Thymus (tissue), 11 donors: ENCODE data around the gene ITPRIP. TPM values are rescaled to one million over a fixed set of nuclear protein-coding genes. Genes with fewer than 3 reads are reported as not detected.

Experiments
- DNase-seq, 9 donors: peaks; one replicate each; pipeline ENCODE4 v3.0.0-alpha.2; 2013; ENCODE audit warnings: low spot score in 9 of 9, low read depth in 6 of 9, missing footprints in 1 of 9
- H3K27ac ChIP-seq, 2 donors: one replicate each; pipeline ENCODE4 v1.5.1; 2013; ENCODE audit warnings: control low read depth in 1 of 2, low read depth in 1 of 2, low read length in 1 of 2, mild to moderate bottlenecking in 1 of 2, moderate library complexity in 1 of 2
- H3K27me3 ChIP-seq, 2 donors: one replicate each; pipeline ENCODE4 v1.5.1; 2013; ENCODE audit warnings: low read length in 1 of 2; ENCODE audit not compliant: control insufficient read depth in 2 of 2, insufficient read depth in 1 of 2
- H3K36me3 ChIP-seq, 2 donors: one replicate each; pipeline ENCODE4 v1.5.1; 2013; ENCODE audit warnings: low read length in 1 of 2, mild to moderate bottlenecking in 1 of 2, moderate library complexity in 1 of 2; ENCODE audit not compliant: control insufficient read depth in 2 of 2, insufficient read depth in 2 of 2
- H3K4me1 ChIP-seq, 2 donors: one replicate each; pipeline ENCODE4 v1.5.1; 2013; ENCODE audit warnings: low read length in 2 of 2; ENCODE audit not compliant: control insufficient read depth in 2 of 2, insufficient read depth in 2 of 2
- H3K4me3 ChIP-seq, 2 donors: one replicate each; pipeline ENCODE4 v1.5.1; 2013; ENCODE audit warnings: low read length in 2 of 2, control low read depth in 1 of 2, mild to moderate bottlenecking in 1 of 2
- H3K9me3 ChIP-seq, 2 donors: one replicate each; pipeline ENCODE4 v1.5.1; 2013; ENCODE audit warnings: low read length in 1 of 2, mild to moderate bottlenecking in 1 of 2; ENCODE audit not compliant: control insufficient read depth in 2 of 2, insufficient read depth in 1 of 2
- WGBS: extraction: QIAGEN DNeasy Blood & Tissue Kit; methylation state at CpG from one replicate; pipeline ENCODE4 v1.1.7; 2013; 5-methylcytosine and 5-hydroxymethylcytosine counted together
- polyA plus RNA-seq: library from polyadenylated mRNA; stranded (reverse); fragments of 200-250 nt; gene quantifications from one replicate; pipeline ENCODE4 v1.2.3, GENCODE V29; 2013
- total RNA-seq: library from RNA; stranded (reverse); fragments of 120-200 nt; gene quantifications from one replicate; pipeline ENCODE4 v1.2.4, GENCODE V29; 2013
- donor health status: healthy.

Gene ITPRIP
- total and polyA plus RNA-seq, 2 donors, result 7.4 to 13.6 TPM

DNA sequence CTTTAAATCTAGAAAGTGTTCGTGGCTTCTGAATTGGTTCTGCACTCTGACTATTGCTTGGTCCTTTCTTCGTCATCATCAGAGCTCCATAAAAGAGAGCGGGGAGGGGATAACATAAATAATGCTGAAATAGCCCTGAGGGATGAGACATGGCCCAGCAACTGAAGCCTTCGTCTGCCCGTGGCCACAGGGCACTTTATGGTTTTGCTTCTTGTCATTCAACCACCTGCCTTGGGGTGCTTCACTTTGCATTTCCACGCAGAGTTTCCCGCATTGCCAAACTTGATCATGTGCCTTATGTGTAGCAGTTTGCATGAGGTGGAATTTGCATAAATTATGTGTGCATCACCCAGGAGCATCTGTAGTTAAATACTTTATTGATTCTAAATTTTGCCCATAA lies 53.4 kb downstream of the ITPRIP start:
- Histone ChIP-seq H3K36me3 (no peaks in the 10 kb centered on the region), H3K9me3 (no peaks in the 10 kb centered on the region), H3K4me3 (no peak overlapping the region), H3K27ac (no peak overlapping the region), H3K4me1 (no peaks in the 10 kb centered on the region), H3K27me3 (peaks cover 2 to 9% of the 10 kb centered on the region in 2 donors)
- WGBS, result 93% methylated on average over 7 of the region's 7 CpGs
- no peak for DNase-seq

DNA sequence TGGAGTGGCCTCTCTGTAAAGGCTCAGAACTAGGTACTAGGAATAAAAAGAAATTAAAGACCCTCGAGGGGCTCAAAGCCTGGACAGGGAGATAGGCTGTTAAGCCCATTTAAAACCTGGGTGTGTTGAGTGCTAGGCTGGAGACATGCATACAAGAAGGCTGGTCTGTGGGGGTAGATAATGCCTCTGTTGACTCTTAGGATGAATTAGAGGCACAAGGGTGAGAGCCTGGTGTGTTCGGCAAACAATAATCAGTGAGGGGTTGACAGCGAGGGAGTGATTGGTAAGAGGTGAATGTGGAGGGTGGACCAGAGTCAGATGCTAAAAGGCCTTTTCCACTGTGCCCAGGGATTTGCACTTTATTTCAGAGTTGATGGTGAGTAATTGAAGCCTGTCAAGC lies 56.6 kb downstream of the ITPRIP start:
- WGBS, result 96% methylated on average over 3 of the region's 3 CpGs
- H3K27me3 ChIP-seq, result peaks cover 2 to 3% of the 10 kb centered on the region in 2 donors
- H3K9me3 ChIP-seq, result no peaks in the 10 kb centered on the region
- no peak overlapping the region for H3K4me3 ChIP-seq
- no peak overlapping the region for H3K27ac ChIP-seq
- no peak for DNase-seq
- no peaks in the 10 kb centered on the region for H3K36me3 ChIP-seq
- H3K4me1 ChIP-seq, result no peaks in the 10 kb centered on the region

DNA sequence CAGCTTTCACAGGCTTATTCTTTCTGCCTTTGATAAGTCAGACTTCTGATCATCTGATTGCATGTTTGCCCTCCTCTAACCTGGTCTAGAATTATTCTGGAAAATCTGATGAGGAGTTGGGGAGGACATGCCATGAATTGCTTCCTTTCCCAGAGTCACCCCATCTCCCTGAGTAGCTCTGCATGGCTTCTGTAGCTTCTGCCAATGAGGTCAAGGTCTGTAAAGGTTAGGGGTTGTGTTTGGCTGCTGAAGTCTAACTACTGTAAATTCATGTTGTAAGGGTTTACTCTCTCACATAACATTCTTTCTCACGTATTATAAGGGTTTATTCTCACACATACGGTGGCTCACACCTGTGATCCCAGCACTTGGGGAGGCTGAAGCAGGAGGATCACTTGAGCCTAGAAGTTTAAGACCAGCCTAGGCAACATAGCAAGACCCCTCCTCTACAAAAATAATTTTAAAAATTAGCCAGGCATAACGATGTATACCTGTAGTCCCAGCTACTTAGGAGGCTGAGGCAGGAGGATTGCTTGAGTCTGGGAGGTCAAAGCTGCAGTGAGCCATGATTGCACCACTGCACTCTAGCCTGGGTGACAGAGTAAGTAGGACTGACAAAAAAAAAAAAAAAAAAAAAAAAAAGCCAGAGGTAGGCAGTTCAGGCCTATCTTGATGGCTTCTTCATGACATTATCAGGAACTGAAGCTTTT lies 58.6 kb downstream of the ITPRIP start:
- no peak overlapping the region for H3K27ac ChIP-seq
- 97% methylated on average over 3 of the region's 3 CpGs for WGBS
- no peak overlapping the region for H3K4me3 ChIP-seq
- peaks cover 12 to 15% of the 10 kb centered on the region in 2 donors for H3K27me3 ChIP-seq
- H3K36me3 ChIP-seq, result no peaks in the 10 kb centered on the region
- DNase-seq, result no peak
- H3K4me1 ChIP-seq, result peaks cover 0 to 3% of the 10 kb centered on the region in 2 donors
- H3K9me3 ChIP-seq, result no peaks in the 10 kb centered on the region

DNA sequence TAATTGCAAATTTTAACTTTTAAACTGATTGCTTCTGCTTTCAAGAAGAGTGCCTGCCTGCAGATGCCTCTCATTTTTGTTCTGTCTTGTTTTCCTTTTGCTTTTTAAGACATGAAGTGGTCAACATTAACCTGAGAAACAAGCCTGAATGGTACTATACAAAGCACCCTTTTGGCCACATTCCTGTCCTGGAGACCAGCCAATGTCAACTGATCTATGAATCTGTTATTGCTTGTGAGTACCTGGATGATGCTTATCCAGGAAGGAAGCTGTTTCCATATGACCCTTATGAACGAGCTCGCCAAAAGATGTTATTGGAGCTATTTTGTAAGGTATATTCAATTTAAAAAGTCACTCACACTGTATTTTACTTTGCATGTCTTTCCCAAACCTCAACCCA lies 60.5 kb downstream of the ITPRIP start:
- no peak for DNase-seq

DNA sequence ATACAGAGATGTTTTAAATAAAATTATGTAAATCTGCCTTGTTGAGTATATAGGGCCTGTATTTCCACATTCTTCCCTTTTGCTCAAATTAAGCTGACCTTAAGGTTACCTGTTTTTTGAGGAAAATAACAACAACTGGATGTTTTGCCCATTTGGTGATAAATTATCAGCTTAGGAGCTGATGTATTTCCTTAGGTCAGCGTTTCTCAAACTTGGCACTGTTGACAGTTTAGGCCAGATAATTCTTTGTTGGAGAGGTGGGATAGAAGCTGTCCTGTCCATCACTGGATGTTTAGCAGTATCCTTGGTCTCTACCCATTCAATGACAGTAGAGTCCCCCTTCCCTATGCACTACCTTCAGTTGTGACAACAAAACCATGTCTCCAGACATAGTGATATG lies 62.1 kb downstream of the ITPRIP start:
- WGBS, result 95% methylated on average over 1 of the region's 1 CpG
- Histone ChIP-seq H3K36me3 (no peaks in the 10 kb centered on the region), H3K9me3 (no peaks in the 10 kb centered on the region), H3K4me3 (no peak overlapping the region), H3K4me1 (peaks cover 0 to 4% of the 10 kb centered on the region in 2 donors), H3K27ac (no peak overlapping the region), H3K27me3 (peaks cover 9 to 17% of the 10 kb centered on the region in 2 donors)
- no peak for DNase-seq

More for the DNA sequence above, 60.5 kb downstream of the ITPRIP start:
- H3K36me3 ChIP-seq, result no peaks in the 10 kb centered on the region
- H3K4me3 ChIP-seq, result no peak overlapping the region
- no peak overlapping the region for H3K27ac ChIP-seq
- peaks cover 0 to 4% of the 10 kb centered on the region in 2 donors for H3K4me1 ChIP-seq
- WGBS, result 93% methylated on average over 2 of the region's 2 CpGs
- H3K9me3 ChIP-seq, result no peaks in the 10 kb centered on the region
- H3K27me3 ChIP-seq, result peaks cover 12 to 20% of the 10 kb centered on the region in 2 donors

DNA sequence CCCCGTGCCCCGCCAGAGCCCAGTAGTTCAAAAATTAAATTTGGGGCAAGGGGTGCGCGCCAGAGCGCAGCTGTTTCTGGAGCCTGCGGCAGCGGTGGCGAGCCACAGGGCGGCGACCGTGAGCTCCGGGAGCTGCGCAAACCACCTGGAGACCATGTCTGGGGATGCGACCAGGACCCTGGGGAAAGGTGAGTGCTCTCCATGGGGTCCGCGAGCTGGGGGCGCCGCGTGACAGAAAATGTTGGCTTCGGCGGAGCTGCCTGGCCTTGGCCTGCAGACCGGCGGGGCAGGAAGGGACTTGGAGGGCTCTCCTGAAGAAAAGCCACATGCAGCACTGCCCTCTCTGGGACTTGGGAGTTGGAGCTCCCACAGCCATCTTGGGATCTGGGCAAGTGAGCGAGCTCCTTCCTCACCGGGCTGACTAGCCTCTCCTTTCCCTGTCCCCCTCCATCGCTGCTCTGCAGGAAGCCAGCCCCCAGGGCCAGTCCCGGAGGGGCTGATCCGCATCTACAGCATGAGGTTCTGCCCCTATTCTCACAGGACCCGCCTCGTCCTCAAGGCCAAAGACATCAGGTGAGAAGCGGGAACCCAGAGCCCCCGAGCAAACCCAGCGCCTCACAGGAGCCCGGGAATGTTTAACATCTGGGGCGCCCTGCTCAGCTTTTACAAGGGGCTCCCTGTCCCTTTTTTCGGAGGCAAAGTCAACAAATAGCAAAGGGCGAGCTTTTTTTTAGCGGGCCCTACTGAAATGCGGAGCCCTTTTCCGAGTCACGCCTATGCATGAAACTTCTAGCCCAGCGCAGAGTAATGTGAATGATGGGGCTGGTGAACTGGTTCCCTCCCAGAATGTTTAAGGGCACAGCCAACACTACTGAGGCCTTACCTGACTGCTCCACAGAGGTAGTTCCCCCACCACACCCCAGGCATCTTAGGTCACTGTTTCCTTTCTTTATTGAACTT lies 63.2 kb downstream of the ITPRIP start:
- peak overlapping the region in 1 of 2 donors; percentile 20 for H3K4me3 ChIP-seq
- H3K4me1 ChIP-seq, result peaks cover 0 to 4% of the 10 kb centered on the region in 2 donors
- WGBS, result 26% methylated on average over 42 of the region's 42 CpGs
- DNase-seq, result peak in 3 of 9 donors; percentile 47 to 64 (median 60)
- H3K27me3 ChIP-seq, result peaks cover 9 to 17% of the 10 kb centered on the region in 2 donors
- no peak overlapping the region for H3K27ac ChIP-seq
- no peaks in the 10 kb centered on the region for H3K9me3 ChIP-seq
- no peaks in the 10 kb centered on the region for H3K36me3 ChIP-seq

DNA sequence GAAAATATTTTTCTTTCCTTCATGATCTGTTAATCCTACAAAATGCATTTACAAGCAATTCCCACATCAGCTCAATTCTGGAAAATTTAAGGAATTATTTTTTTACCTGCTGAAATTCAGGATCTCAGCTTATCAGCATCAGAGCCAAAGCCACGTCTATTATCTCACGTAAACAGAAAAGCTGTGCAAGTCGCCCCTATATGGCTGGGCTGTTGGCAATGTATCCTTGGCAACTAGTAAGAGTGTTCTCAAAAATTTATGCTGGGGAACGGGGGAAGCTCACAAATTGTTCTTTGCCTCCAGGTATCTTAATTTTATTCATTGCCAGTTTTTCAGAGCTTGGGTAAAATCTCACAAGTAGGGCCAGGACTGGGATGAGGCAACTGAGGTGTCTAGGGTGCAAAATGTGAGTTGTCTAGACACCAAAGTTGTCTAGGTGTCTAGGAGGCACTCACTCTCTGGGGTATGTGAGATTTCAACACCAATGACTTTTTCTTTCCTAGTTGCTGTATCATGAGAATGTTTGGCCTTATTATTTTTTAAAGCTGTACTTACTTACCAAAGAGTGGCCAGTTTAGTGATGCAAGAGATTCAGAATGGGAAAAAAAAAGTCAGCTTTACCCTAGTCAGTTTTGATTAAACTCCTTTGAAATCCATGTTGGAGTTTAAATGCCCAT lies 64.2 kb downstream of the ITPRIP start:
- no peak for DNase-seq
- Histone ChIP-seq H3K27ac (no peak overlapping the region), H3K4me1 (peaks cover 0 to 6% of the 10 kb centered on the region in 2 donors), H3K4me3 (no peak overlapping the region), H3K27me3 (peaks cover 9 to 17% of the 10 kb centered on the region in 2 donors), H3K9me3 (no peaks in the 10 kb centered on the region), H3K36me3 (no peaks in the 10 kb centered on the region)
- 96% methylated on average over 4 of the region's 4 CpGs for WGBS

DNA sequence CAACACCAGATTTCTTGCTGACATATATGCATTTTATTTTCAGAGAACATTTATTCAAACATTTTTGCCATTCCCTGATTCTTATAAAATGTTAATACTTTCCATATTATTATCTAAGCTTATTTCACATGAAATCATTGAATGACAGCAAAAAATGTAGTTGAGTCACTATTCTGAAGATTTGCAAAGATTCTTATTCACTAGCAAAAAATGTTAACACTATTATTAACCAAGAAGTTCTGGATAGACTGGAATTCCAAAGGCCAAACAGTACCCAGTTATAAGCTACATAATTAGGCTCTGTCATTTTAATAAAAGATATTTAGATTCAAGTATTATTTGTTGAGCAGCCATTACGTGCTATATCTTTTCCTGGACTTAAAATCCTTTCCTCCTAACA lies 65.0 kb downstream of the ITPRIP start:
- peaks cover 1 to 6% of the 10 kb centered on the region in 2 donors for H3K4me1 ChIP-seq
- no peak overlapping the region for H3K4me3 ChIP-seq
- no peak for DNase-seq
- H3K9me3 ChIP-seq, result no peaks in the 10 kb centered on the region
- 94% methylated on average over 1 of the region's 1 CpG for WGBS
- H3K36me3 ChIP-seq, result no peaks in the 10 kb centered on the region
- H3K27me3 ChIP-seq, result peaks cover 9 to 17% of the 10 kb centered on the region in 2 donors
- H3K27ac ChIP-seq, result no peak overlapping the region
